HG03175 (cell line): ENCODE results near the gene SYK.

Source experiments
- ATAC-seq: cut with Tn5 transposase; IDR thresholded peaks from one replicate; pipeline ENCODE4 v1.9.1; 2021; ENCODE audit warnings: mild to moderate bottlenecking, moderate library complexity; ENCODE audit not compliant: unreplicated experiment

The SYK gene

GRCh38 chr9:90939351-90939750, 137.7 kb downstream of the SYK start:
- ATAC-seq: no peak

- ATAC-seq: no peak
Observed at GRCh38 chr9:90940280-90940679, 138.7 kb downstream of the SYK start.

DNA sequence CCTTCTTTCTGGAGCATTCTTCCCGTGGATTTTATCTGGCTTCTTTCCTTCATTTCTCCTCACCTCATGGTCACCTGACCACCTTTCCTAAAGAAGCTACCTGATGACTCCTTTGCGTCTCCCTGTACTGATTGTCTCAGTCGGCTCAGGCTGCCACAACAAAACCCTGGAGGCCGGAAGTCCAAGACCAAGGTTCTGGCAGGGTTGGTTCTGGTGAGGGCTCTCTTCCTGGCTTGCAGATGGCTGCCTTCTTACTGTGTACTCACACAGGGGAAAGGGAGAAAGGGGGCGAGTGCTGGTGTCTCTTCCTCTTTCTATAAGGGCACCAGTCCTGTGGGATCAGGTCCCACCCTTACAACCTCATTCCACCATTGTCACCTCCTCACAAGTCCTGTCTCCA, 140.0 kb downstream of the SYK start:
- no peak for ATAC-seq

DNA sequence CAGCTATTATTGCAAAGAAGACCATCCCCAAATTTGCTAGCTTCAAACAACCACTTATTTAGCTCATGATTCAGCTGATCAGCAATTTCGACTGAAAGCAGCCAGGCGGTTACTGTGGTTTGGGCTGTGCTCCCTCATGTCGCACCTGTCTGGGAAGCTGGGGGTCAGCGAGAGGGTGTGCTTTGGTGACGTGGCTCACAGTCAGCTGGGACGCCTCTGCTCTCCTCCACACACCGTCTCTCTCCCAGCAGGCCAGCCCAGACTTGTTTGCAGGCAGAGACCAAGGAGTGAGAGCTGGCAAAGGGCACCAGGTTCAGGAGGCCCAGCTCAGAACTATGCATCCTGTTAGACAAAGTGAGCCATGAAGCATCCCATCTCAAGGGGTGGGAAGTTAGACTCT, 140.9 kb downstream of the SYK start:
- no peak for ATAC-seq

DNA sequence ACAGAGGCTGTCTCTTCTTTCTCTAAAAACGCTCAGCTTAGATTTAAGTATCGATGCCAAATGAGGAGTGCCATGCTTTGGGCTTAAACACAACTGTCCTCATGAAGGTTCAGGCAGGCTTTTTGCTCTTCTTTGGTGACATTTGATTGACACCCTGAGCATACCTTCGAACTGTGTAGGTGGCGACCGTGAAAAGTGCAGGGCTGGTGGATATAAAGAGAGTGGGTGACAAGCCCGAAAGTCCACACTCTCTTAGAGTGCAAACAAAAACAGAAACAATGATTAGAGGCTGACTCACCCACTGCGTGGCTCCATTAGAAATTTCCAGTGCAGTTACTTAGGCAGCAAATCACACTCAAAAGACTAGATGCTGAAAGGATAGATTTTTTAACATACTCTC, 141.7 kb downstream of the SYK start:
- no peak for ATAC-seq

GRCh38 chr9:90945336-90945735, 143.7 kb downstream of the SYK start:
- ATAC-seq: no peak

DNA sequence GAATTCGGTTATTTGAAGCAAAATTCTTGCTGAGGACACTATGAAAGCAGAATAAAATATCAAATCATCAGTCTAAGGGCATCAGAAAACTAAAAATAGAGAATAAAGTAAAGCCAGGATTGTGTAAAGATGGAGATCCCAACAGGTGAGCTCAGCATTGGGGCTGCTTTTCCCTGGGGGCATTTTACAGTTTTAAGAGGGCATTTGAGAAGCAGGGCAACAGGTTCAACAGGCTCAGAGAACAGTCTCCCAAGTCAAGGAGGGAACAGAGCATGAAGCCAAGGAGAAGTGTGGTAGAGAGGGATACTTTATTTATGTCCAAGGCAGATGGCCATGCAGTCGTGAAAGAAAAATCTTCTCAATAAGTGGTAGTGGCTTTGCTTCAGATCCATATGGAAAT, 145.4 kb downstream of the SYK start:
- ATAC-seq: no peak
